ENCODE measurements around the gene CCBE1.

DNA sequence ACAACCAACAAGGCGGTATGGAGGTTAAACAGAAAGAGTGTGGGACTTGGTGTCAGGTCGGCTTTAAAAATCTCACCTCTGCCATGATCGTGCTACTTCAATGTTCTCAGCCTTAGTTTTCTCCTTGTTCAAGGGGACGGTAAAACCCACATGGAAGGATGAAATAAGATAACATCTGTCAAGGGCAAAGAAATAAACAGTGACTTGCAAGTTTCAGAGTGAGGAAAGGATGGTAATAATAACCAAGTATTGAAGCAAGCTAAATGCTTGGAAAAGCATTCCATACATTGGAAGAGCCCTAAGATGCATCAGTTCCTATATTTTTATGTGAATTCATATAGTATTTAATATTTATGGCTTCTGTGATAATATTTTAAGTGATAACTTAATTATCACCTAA is 308.4 kb downstream of the CCBE1 start:
- TF ChIP-seq, protein P1, sequence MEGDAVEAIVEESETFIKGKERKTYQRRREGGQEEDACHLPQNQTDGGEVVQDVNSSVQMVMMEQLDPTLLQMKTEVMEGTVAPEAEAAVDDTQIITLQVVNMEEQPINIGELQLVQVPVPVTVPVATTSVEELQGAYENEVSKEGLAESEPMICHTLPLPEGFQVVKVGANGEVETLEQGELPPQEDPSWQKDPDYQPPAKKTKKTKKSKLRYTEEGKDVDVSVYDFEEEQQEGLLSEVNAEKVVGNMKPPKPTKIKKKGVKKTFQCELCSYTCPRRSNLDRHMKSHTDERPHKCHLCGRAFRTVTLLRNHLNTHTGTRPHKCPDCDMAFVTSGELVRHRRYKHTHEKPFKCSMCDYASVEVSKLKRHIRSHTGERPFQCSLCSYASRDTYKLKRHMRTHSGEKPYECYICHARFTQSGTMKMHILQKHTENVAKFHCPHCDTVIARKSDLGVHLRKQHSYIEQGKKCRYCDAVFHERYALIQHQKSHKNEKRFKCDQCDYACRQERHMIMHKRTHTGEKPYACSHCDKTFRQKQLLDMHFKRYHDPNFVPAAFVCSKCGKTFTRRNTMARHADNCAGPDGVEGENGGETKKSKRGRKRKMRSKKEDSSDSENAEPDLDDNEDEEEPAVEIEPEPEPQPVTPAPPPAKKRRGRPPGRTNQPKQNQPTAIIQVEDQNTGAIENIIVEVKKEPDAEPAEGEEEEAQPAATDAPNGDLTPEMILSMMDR (IDR thresholded peaks at IDR 0.05) = no peak
- TF ChIP-seq POLR2A (IDR thresholded peaks at IDR 0.05) = no peak

All from uterus (tissue), 2 donors.